ENCODE results near the gene TIGIT. TPM values are rescaled to one million over a fixed set of nuclear protein-coding genes. Genes with fewer than 3 reads are reported as not detected.

Gene TIGIT
- not detected in 3 replicates for total RNA-seq
- long read RNA-seq: 0 reads

DNA sequence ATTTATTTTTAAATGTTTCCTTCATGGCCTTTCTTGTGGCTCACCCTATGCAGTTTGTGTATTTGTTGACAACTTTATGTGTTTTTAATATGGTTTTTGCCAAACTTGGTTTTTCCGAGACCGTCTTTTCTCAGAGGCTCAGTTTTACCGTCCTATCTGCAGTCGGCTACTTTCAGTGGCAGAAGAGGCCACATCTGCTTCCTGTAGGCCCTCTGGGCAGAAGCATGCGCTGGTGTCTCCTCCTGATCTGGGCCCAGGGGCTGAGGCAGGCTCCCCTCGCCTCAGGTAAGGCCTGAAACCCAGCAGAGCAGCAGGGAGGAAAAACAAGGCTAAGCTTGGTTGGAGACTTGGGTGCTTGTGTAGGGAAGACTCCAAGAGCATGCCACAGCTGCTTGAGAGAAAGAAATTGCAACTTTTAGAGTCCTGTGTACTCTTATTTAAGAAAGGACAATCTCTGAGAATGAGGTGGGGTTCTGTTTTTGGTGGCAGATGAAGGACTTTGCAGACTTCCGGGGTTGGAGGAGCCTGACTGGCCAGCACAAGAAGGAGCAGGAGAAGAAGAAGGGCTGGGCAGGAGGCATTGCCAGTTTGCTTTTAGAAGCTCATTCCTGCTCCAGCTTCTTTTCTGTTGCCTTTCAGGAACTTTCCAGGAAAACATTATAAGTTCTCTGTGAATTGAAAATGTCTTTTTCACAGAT is at the start of gene TIGIT:
Gene TIGIT (plus strand): TSS at position 191 of the 698 bp plus-strand sequence. CDS start 34 bp downstream, at position 225.
- no peak within 1 kb of the TSS for H3K27ac Mint-ChIP-seq (ENCODE audit: unreplicated experiment)
- no peak within 1 kb of the TSS for H3K4me3 Mint-ChIP-seq (ENCODE audit: unreplicated experiment)
- H3K4me1 Mint-ChIP-seq (ENCODE audit: low read depth): no peaks in the 10 kb centered on the region

DNA sequence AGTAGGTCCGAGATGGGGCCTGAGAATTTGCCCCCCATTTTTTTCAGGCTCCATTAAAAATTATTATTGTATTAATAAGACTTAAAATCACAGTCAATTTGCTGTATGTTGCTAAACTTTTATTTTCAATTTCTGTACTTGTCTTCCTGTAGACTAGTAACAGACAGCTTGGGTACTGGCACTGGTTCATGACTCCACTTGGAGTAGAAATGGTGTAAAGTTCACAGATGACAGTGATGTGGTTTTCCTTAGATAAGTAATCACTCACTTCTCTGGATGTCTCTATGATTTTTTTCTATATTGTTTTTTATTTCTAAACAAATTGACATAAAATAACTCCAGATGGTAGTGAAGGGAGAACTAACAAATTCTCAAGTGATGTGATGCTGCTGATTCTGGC is 40.9 kb upstream of the TIGIT start:
- Mint-ChIP-seq H3K4me1 (ENCODE audit: low read depth) (no peaks in the 10 kb centered on the region), H3K27ac (ENCODE audit: unreplicated experiment) (no peak overlapping the region), H3K27me3 (ENCODE audit: low read depth) (peaks cover 9% of the 10 kb centered on the region), H3K36me3 (ENCODE audit: low read depth) (no peaks in the 10 kb centered on the region), H3K9me3 (ENCODE audit: low read depth) (peaks cover 4% of the 10 kb centered on the region), H3K4me3 (ENCODE audit: unreplicated experiment) (no peak overlapping the region)
- TF ChIP-seq, protein P1, sequence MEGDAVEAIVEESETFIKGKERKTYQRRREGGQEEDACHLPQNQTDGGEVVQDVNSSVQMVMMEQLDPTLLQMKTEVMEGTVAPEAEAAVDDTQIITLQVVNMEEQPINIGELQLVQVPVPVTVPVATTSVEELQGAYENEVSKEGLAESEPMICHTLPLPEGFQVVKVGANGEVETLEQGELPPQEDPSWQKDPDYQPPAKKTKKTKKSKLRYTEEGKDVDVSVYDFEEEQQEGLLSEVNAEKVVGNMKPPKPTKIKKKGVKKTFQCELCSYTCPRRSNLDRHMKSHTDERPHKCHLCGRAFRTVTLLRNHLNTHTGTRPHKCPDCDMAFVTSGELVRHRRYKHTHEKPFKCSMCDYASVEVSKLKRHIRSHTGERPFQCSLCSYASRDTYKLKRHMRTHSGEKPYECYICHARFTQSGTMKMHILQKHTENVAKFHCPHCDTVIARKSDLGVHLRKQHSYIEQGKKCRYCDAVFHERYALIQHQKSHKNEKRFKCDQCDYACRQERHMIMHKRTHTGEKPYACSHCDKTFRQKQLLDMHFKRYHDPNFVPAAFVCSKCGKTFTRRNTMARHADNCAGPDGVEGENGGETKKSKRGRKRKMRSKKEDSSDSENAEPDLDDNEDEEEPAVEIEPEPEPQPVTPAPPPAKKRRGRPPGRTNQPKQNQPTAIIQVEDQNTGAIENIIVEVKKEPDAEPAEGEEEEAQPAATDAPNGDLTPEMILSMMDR (IDR thresholded peaks at IDR 0.05): no peak
- DNase-seq (ENCODE audit: low spot score): no peak

More for the DNA sequence above, at the start of gene TIGIT:
- H3K9me3 Mint-ChIP-seq (ENCODE audit: low read depth): no peaks in the 10 kb centered on the region
- DNase-seq (ENCODE audit: low spot score): no peak
- H3K27me3 Mint-ChIP-seq (ENCODE audit: low read depth): peaks cover 5% of the 10 kb centered on the region
- H3K36me3 Mint-ChIP-seq (ENCODE audit: low read depth): no peaks in the 10 kb centered on the region
- TF ChIP-seq, protein P1 (IDR thresholded peaks at IDR 0.05): no peak

DNA sequence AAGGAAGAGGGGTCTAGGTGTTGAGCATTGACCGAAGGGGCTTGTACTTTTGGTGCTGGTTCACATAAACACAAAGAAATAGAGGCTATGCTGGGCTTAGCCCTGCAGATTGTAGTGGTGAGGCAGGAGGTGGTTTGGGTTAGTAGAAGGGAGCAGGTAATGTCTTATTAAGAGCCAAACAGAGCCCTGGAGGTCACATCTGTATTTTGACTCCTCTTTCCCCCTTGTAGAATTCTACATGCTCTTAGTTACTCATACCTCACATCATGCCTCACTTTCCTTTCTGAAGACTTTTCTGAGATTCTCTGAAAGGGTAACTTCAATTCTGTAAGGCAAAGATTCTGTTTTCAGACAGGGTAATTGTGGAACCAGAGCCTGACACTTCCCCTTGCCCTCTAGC is 40.3 kb upstream of the TIGIT start:
- DNase-seq (ENCODE audit: low spot score): no peak
- Mint-ChIP-seq H3K4me3 (ENCODE audit: unreplicated experiment) (no peak overlapping the region), H3K27ac (ENCODE audit: unreplicated experiment) (no peak overlapping the region), H3K27me3 (ENCODE audit: low read depth) (peaks cover 9% of the 10 kb centered on the region), H3K36me3 (ENCODE audit: low read depth) (no peaks in the 10 kb centered on the region), H3K4me1 (ENCODE audit: low read depth) (no peaks in the 10 kb centered on the region), H3K9me3 (ENCODE audit: low read depth) (peaks cover 7% of the 10 kb centered on the region)
- TF ChIP-seq, protein P1 (IDR thresholded peaks at IDR 0.05): no peak

DNA sequence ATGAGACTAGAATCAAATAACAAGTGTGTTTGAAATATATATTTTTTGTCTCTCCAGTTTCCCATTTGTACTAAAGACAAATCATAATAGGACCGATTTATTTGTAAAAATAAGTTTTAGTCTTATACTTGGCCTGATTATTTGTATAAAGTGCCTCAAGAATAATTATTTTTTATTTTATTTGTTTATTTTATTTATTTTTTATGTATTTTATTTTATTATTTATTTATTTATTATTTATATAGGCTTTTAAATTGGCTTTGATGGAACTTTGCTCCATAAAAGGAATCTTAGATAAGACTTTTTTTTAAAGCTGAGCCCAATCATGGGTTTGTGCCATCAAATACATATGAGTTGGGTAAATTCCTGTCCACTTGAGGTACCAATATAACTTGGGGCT is 34.3 kb upstream of the TIGIT start:
- no peak overlapping the region for H3K27ac Mint-ChIP-seq (ENCODE audit: unreplicated experiment)
- TF ChIP-seq, protein P1 (IDR thresholded peaks at IDR 0.05): no peak
- no peak for DNase-seq (ENCODE audit: low spot score)
- no peaks in the 10 kb centered on the region for H3K4me1 Mint-ChIP-seq (ENCODE audit: low read depth)
- H3K9me3 Mint-ChIP-seq (ENCODE audit: low read depth): peaks cover 18% of the 10 kb centered on the region
- peaks cover 13% of the 10 kb centered on the region for H3K27me3 Mint-ChIP-seq (ENCODE audit: low read depth)
- H3K4me3 Mint-ChIP-seq (ENCODE audit: unreplicated experiment): no peak overlapping the region
- no peaks in the 10 kb centered on the region for H3K36me3 Mint-ChIP-seq (ENCODE audit: low read depth)

DNA sequence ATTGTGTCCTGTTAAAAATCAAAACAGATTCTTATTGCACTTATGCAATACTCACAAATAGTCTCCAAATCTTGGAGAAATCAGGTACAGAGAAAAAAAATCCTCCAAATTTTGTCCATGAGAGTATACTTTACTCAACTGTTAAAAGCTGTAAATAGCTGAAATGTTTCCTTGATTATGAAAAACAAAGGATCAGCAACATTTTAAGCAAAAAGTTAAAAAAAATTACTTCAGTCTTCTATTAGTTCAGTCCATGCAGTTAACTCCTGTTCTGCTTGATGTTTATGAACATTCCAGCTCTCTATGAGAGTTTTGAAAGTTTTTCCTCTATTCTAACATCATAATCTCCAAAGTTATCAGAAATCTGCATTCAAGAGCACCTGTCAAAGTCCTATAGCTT is 33.7 kb upstream of the TIGIT start:
- Mint-ChIP-seq H3K27me3 (ENCODE audit: low read depth) (peaks cover 13% of the 10 kb centered on the region), H3K4me3 (ENCODE audit: unreplicated experiment) (no peak overlapping the region), H3K9me3 (ENCODE audit: low read depth) (peaks cover 23% of the 10 kb centered on the region), H3K27ac (ENCODE audit: unreplicated experiment) (no peak overlapping the region), H3K4me1 (ENCODE audit: low read depth) (no peaks in the 10 kb centered on the region), H3K36me3 (ENCODE audit: low read depth) (no peaks in the 10 kb centered on the region)
- no peak for DNase-seq (ENCODE audit: low spot score)
- TF ChIP-seq, protein P1 (IDR thresholded peaks at IDR 0.05): no peak
